ENCODE measurements around the gene ANKRD18A.
A peak's percentile ranks its signal among the peaks of the same experiment; 100 is the strongest.

The ANKRD18A gene

GRCh38 chr9:38620483-38621433 lies at the start of gene ANKRD18A:
Gene ANKRD18A (minus strand): TSS chr9:38620596. CDS start chr9:38620285, 311 bp downstream.
- DNase-seq: peak; percentile 48

- DNase-seq: no peak
These were observed 48.5 kb upstream of the ANKRD18A start for GRCh38 chr9:38668791-38669466.

- no peak for DNase-seq
These were observed 42.6 kb upstream of the ANKRD18A start for GRCh38 chr9:38662763-38663593.

GRCh38 chr9:38659538-38659937 lies 39.1 kb upstream of the ANKRD18A start:
- DNase-seq: no peak

- no peak for DNase-seq
These were observed 36.5 kb upstream of the ANKRD18A start for GRCh38 chr9:38656896-38657295.

GRCh38 chr9:38652486-38652885 lies 32.1 kb upstream of the ANKRD18A start:
- no peak for DNase-seq

GRCh38 chr9:38652044-38652443 lies 31.6 kb upstream of the ANKRD18A start:
- no peak for DNase-seq

- DNase-seq: no peak
These were observed 31.1 kb upstream of the ANKRD18A start for GRCh38 chr9:38651400-38652042.

- no peak for DNase-seq
These were observed 30.2 kb upstream of the ANKRD18A start for GRCh38 chr9:38650564-38650963.

GRCh38 chr9:38649731-38650363 lies 29.5 kb upstream of the ANKRD18A start:
- no peak for DNase-seq

- no peak for DNase-seq
These were observed 24.2 kb upstream of the ANKRD18A start for GRCh38 chr9:38644601-38645000.

- DNase-seq: no peak
These were observed 23.4 kb upstream of the ANKRD18A start for GRCh38 chr9:38643815-38644173.

GRCh38 chr9:38642951-38643814 lies 22.8 kb upstream of the ANKRD18A start:
- DNase-seq: no peak

GRCh38 chr9:38641985-38642864 lies 21.8 kb upstream of the ANKRD18A start:
- DNase-seq: peak; percentile 46

- DNase-seq: no peak
These were observed 20.7 kb upstream of the ANKRD18A start for GRCh38 chr9:38641142-38641541.

- DNase-seq: no peak
These were observed 19.2 kb upstream of the ANKRD18A start for GRCh38 chr9:38639577-38639940.

GRCh38 chr9:38638881-38639576 lies 18.6 kb upstream of the ANKRD18A start:
- no peak for DNase-seq

- no peak for DNase-seq
These were observed 13.9 kb upstream of the ANKRD18A start for GRCh38 chr9:38634315-38634714.

GRCh38 chr9:38629511-38629910 lies 9.1 kb upstream of the ANKRD18A start:
- no peak for DNase-seq

- no peak for DNase-seq
These were observed 5.6 kb upstream of the ANKRD18A start for GRCh38 chr9:38626006-38626405.

All from 8988T (cell line).